DND-41 (cell line): ENCODE measurements around the gene CELA2B.

ENCODE experiments used
- EZH2 ChIP-seq: IDR thresholded peaks from 3 replicates; pipeline ENCODE4 v1.6.1; 2012; ENCODE audit warnings: borderline replicate concordance, low read depth, mild to moderate bottlenecking, moderate library complexity, low read length, inconsistent platforms; ENCODE audit not compliant: severe bottlenecking
- TF ChIP-seq, protein P1 (sequence below): IDR thresholded peaks from 2 replicates; pipeline ENCODE4 v1.5.1; 2012; ENCODE audit warnings: borderline replicate concordance, low read length, moderate library complexity, mild to moderate bottlenecking; ENCODE audit not compliant: poor library complexity, severe bottlenecking; ENCODE audit errors: extremely low read depth

DNA sequence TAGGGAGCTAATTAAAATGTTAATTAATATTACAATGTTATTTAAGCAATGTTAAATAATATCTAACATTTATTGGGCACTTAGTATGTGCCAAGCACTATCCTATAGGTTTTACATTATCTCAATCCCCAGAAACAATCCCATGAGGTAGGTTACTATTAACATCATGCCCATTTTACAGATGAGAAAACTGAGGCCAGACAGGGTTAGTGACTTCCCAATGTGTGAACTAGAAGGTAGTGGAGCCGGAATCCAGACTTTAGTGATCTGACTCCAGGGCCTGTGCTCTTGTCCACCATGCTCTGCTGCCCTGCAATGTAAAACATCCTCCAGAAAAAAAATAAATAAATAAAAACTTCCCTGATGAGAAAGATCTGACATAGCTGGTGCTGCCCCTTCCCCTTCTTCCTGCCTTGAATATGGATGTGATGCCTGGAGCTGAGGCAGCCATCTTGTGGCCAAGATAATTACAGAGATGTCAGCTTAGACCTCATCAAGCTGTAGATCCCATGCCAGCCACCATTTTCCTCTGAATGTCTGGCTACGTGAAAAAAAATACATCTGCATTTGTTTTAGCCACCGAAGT lies 26.9 kb upstream of the CELA2B start:
- TF ChIP-seq, protein P1, sequence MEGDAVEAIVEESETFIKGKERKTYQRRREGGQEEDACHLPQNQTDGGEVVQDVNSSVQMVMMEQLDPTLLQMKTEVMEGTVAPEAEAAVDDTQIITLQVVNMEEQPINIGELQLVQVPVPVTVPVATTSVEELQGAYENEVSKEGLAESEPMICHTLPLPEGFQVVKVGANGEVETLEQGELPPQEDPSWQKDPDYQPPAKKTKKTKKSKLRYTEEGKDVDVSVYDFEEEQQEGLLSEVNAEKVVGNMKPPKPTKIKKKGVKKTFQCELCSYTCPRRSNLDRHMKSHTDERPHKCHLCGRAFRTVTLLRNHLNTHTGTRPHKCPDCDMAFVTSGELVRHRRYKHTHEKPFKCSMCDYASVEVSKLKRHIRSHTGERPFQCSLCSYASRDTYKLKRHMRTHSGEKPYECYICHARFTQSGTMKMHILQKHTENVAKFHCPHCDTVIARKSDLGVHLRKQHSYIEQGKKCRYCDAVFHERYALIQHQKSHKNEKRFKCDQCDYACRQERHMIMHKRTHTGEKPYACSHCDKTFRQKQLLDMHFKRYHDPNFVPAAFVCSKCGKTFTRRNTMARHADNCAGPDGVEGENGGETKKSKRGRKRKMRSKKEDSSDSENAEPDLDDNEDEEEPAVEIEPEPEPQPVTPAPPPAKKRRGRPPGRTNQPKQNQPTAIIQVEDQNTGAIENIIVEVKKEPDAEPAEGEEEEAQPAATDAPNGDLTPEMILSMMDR: no peak
- TF ChIP-seq EZH2: no peak
